Ascending aorta (tissue), 2 donors: ENCODE measurements around the gene ANXA10. TPM values are rescaled to one million over a fixed set of nuclear protein-coding genes. Genes with fewer than 3 reads are reported as not detected.
"Not testable (repeated sequence)": the region's sequence is repeated elsewhere in the genome, so short reads cannot be mapped to it uniquely, and the experiment has no call there.

Source experiments
- DNase-seq, 2 donors: peaks; one replicate each; pipeline ENCODE4 v3.0.0-alpha.2; 2019; ENCODE audit warnings: low spot score in 2 of 2
- H3K27ac ChIP-seq, 2 donors: fragments of 200-600 bp; sonication (generic); one replicate each; pipeline ENCODE4 v1.5.1; 2016 to 2017; ENCODE audit warnings: mild to moderate bottlenecking in 1 of 2
- H3K27me3 ChIP-seq: fragments of 200-600 bp; sonication (generic); one replicate; pipeline ENCODE4 v1.5.1; 2017
- H3K36me3 ChIP-seq, 2 donors: fragments of 200-600 bp; sonication (generic); one replicate each; pipeline ENCODE4 v1.5.1; 2016
- H3K4me1 ChIP-seq, 2 donors: fragments of 200-600 bp; sonication (generic); one replicate each; pipeline ENCODE4 v1.5.1; 2016 to 2017; ENCODE audit warnings: mild to moderate bottlenecking in 1 of 2
- H3K4me3 ChIP-seq, 2 donors: fragments of 200-600 bp; sonication (generic); one replicate each; pipeline ENCODE4 v1.5.1; 2016 to 2017; ENCODE audit warnings: mild to moderate bottlenecking in 1 of 2
- H3K9me3 ChIP-seq, 2 donors: fragments of 200-600 bp; sonication (generic); one replicate each; pipeline ENCODE4 v1.5.1; 2016
- intact Hi-C: fragments of 100-400 bp; cut with DNase I; formaldehyde crosslinking; loops from one replicate; pipeline ENCODE4 v1.15.1; 2023
- total RNA-seq: library from RNA; depleted of rRNA; stranded (reverse); fragments of >200 nt; gene quantifications from one replicate; pipeline ENCODE4 v1.1.0, GENCODE V29; 2016
- TF ChIP-seq, protein P1 (sequence below), 3 experiments: fragments of 200-600 bp in 2 of 3; fragments of 450-650 bp in 1 of 3; sonication (generic) in 2 of 3; IDR thresholded peaks; one replicate each; pipeline ENCODE4 v1.5.1; 2016 to 2019; ENCODE audit warnings: antibody characterized with exemption in 3 of 3, mild to moderate bottlenecking in 1 of 3, moderate library complexity in 1 of 3

The ANXA10 gene
- total RNA-seq, 1 donor from 2014 or later = not detected

- TF ChIP-seq, protein P1, sequence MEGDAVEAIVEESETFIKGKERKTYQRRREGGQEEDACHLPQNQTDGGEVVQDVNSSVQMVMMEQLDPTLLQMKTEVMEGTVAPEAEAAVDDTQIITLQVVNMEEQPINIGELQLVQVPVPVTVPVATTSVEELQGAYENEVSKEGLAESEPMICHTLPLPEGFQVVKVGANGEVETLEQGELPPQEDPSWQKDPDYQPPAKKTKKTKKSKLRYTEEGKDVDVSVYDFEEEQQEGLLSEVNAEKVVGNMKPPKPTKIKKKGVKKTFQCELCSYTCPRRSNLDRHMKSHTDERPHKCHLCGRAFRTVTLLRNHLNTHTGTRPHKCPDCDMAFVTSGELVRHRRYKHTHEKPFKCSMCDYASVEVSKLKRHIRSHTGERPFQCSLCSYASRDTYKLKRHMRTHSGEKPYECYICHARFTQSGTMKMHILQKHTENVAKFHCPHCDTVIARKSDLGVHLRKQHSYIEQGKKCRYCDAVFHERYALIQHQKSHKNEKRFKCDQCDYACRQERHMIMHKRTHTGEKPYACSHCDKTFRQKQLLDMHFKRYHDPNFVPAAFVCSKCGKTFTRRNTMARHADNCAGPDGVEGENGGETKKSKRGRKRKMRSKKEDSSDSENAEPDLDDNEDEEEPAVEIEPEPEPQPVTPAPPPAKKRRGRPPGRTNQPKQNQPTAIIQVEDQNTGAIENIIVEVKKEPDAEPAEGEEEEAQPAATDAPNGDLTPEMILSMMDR (IDR thresholded peaks at IDR 0.05) = no peak
- H3K4me3 ChIP-seq = no peak overlapping the region
- no peaks in the 10 kb centered on the region for H3K27me3 ChIP-seq
- intact Hi-C loops = no loop called here
- no peaks in the 10 kb centered on the region for H3K9me3 ChIP-seq
- no peak overlapping the region for H3K27ac ChIP-seq
- H3K4me1 ChIP-seq = no peaks in the 10 kb centered on the region
- no peaks in the 10 kb centered on the region for H3K36me3 ChIP-seq
- no peak for DNase-seq
Measured at GRCh38 chr4:168097161-168097560, 4.8 kb downstream of the ANXA10 start.

- TF ChIP-seq, protein P1 (IDR thresholded peaks at IDR 0.05) = no peak
- H3K9me3 ChIP-seq = no peaks in the 10 kb centered on the region
- intact Hi-C loops = no loop called here
- no peak overlapping the region for H3K27ac ChIP-seq
- H3K4me1 ChIP-seq = no peaks in the 10 kb centered on the region
- no peaks in the 10 kb centered on the region for H3K27me3 ChIP-seq
- no peak for DNase-seq
- no peaks in the 10 kb centered on the region for H3K36me3 ChIP-seq
- H3K4me3 ChIP-seq = no peak overlapping the region
Measured at GRCh38 chr4:168098248-168098717, 5.9 kb downstream of the ANXA10 start.

GRCh38 chr4:168099195-168099594 is 6.9 kb downstream of the ANXA10 start:
- H3K4me1 ChIP-seq = no peaks in the 10 kb centered on the region
- H3K27ac ChIP-seq = no peak overlapping the region
- H3K36me3 ChIP-seq = no peaks in the 10 kb centered on the region
- no peak overlapping the region for H3K4me3 ChIP-seq
- H3K9me3 ChIP-seq = no peaks in the 10 kb centered on the region
- intact Hi-C loops = no loop called here
- TF ChIP-seq, protein P1 (IDR thresholded peaks at IDR 0.05) = no peak
- no peak for DNase-seq
- no peaks in the 10 kb centered on the region for H3K27me3 ChIP-seq

DNA sequence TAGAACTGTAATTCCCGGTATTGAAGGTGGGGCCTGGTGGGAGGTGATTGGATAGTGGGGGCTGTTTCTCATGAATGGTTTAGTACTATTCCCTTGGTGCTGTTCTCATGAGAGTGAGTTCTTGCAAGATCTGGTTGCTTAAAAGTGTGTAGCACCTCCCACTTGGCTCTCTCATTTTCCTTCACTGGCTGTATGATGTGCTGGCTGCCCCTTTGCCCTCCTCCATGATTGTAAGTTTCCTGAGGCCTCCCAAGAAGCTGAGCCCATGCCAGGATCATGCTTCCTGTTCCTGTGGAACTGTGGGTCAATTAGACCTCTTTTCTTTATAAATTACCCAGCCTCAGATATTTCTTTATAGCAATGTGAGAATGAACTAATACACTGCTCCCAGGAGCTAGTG is 8.7 kb downstream of the ANXA10 start:
- no peaks in the 10 kb centered on the region for H3K27me3 ChIP-seq
- no peak for DNase-seq

GRCh38 chr4:168102403-168102802 is 10.1 kb downstream of the ANXA10 start:
- no peak overlapping the region for H3K4me3 ChIP-seq
- TF ChIP-seq, protein P1 (IDR thresholded peaks at IDR 0.05) = no peak
- no peaks in the 10 kb centered on the region for H3K27me3 ChIP-seq
- H3K36me3 ChIP-seq = no peaks in the 10 kb centered on the region
- no peak for DNase-seq
- no peaks in the 10 kb centered on the region for H3K9me3 ChIP-seq
- H3K27ac ChIP-seq = no peak overlapping the region
- intact Hi-C loops = no loop called here
- no peaks in the 10 kb centered on the region for H3K4me1 ChIP-seq

More for the DNA sequence above, 8.7 kb downstream of the ANXA10 start:
- no peaks in the 10 kb centered on the region for H3K4me1 ChIP-seq
- H3K36me3 ChIP-seq = no peaks in the 10 kb centered on the region
- TF ChIP-seq, protein P1 (IDR thresholded peaks at IDR 0.05) = no peak
- intact Hi-C loops = no loop called here
- no peak overlapping the region for H3K4me3 ChIP-seq
- H3K27ac ChIP-seq = no peak overlapping the region
- H3K9me3 ChIP-seq = no peaks in the 10 kb centered on the region

DNA sequence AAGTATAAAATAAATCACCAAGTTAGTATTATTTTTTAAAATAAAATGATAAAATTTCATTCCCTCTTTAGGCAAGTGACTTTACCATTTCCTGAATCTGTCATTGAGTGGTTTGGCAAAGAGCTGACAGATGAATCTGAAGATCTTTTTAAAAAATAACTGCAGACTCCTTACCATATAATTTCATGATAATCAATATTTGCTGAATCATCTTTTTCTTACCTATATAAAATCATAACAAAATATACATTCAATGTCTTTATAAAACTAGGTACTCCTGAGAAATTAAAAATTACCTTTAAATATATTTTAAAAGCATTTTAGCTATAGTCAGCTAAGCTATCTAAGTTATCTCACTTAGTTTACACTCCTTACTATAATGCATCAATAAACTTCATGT is 17.2 kb downstream of the ANXA10 start:
- TF ChIP-seq, protein P1 (IDR thresholded peaks at IDR 0.05) = no peak
- no peaks in the 10 kb centered on the region for H3K4me1 ChIP-seq
- no peaks in the 10 kb centered on the region for H3K27me3 ChIP-seq
- H3K4me3 ChIP-seq = no peak overlapping the region
- H3K9me3 ChIP-seq = no peaks in the 10 kb centered on the region
- intact Hi-C loops = no loop called here
- DNase-seq = no peak
- H3K36me3 ChIP-seq = no peaks in the 10 kb centered on the region
- H3K27ac ChIP-seq = no peak overlapping the region

- H3K4me3 ChIP-seq, H3K4me1 ChIP-seq, H3K27ac ChIP-seq, H3K36me3 ChIP-seq, intact Hi-C loops, H3K9me3 ChIP-seq, H3K27me3 ChIP-seq, DNase-seq: not testable (repeated sequence)
Measured at GRCh38 chr4:168113059-168113458, 20.7 kb downstream of the ANXA10 start.
